ENCODE measurements around the gene KCND2.
"Not testable (repeated sequence)": the region's sequence is repeated elsewhere in the genome, so short reads cannot be mapped to it uniquely, and the experiment has no call there.

KCND2 gene

DNA sequence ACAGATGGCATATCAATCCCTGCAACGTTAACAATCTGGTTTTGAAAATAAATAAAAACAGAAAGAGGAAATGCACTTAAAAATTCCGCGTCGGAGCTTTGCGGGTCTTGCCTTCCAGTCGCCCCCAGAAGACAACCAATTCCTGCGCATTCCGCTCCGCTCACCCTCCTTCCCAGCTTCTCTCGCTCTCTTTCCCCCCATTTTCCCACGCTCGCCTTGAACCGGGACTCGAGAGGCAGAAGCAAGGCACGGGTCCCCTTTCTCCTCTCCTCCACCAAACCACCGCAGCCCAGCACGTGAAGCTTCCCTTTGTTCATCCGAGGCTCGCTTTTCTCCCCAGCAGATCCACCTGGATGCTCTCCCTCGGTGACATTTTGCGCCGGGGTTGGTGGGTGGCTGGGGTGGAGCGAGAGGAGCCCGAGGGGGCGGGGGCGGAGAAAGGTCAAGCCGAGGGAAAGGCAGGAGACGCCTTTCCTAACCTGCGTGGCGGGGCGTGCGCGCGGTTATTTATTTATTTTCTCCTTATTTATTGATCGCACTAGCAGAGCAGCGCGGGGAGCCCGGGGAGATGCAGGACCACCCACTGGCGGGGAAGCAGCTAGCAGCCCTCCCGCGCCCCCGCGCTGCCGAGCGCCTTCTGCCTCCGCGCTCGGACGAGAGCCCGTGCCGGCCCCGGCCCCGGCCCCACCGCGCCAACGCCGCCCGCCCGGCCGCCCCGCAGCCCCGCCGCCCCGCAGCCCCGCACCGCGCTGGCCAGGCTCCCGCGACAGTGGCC is at the start of gene KCND2:
KCND2 (plus strand) TSS at position 475 of the 775 bp plus-strand sequence.
- no peak for DNase-seq

GRCh38 chr7:120226188-120226587 is 46.8 kb upstream of the KCND2 start:
- no peak for DNase-seq

DNA sequence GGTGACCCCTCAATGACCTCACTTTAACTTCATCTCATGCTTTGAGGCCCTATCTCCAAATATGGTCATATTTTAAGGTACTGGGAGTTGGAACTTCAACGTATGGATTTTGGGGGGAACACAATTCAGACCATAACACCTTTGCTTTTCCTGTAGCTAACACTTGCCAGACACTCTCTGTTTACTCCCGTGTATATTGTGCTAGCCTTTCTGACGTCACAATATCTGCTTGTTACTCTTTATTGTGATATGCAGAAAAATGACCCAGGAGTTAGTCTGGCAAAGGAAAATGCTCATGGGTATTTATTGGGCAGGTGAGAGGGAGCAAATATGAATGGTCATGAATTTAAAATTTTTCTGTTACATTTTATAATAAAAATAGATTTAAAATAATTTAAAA is 45.7 kb upstream of the KCND2 start:
- no peak for DNase-seq

- no peak for DNase-seq
Observed at GRCh38 chr7:120229084-120229483, 43.9 kb upstream of the KCND2 start.

GRCh38 chr7:120233338-120233737 is 39.6 kb upstream of the KCND2 start:
- DNase-seq = no peak

DNA sequence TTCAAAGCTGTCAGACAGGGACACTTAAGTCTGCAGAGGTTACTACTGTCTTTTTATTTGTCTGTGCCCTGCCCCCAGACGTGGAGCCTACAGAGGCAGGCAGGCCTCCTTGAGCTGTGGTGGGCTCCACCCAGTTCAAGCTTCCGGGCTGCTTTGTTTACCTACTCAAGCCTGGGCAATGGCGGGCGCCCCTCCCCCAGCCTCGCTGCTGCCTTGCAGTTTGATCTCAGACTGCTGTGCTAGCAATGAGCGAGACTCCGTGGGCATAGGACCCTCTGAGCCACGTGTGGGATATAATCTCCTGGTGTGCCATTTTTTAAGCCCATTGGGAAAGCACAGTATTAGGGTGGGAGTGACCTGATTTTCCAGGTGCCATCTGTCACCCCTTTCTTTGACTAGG is 32.6 kb upstream of the KCND2 start:
- not testable (repeated sequence) for DNase-seq

DNA sequence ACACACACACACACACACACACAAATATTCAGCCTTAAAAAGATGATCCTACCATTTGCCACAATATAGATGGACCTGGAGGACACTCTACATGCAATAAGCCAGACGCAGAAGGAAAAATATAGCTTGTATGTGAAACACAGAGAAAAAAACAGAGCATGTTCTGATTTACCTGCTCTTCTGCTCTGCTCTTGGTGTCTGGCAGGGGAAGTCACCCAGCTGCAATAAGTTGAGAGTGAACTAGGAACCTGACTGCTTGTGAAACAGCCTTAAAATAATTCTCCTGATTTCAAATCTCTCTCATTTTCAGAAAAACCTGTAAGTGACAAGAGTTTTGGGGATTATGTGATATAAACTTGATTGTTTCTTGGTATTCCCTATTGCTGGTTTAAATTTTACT is 31.0 kb upstream of the KCND2 start:
- DNase-seq = no peak

GRCh38 chr7:120254845-120255244 is 18.1 kb upstream of the KCND2 start:
- DNase-seq = no peak

DNA sequence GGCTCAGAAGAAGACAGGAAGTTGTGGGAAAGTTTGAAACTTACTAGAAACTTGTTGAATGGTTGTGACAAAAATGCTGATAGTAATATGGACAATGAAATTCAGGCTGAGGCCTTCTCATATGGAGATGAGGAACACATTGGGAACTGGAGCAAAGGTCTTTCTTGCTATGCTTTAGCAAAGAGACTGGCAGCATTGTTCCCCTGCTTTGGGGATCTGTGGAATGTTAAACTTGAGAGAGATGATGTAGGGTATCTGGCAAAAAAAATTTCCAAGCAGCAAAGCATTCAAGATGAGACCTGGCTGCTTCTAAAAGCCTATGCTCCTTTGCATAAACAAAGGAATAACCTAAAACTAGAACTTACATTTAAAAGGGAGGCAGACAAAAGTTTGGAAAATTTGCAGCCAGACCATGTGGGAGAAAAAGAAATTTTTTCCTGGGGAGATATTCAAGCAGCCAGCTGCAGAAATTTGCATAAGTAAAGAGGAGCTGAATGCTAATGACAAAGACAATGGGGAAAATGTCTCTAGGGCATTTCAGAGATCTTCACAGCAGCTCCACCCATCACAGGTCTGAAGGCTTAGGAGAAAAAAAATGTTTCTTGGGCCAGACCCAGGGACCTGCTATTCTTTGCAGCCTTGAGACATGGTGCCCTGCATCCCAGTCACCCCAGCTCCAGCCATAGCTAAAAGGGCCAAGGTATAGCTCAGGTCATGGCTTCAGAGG is 16.5 kb upstream of the KCND2 start:
- DNase-seq = no peak

DNA sequence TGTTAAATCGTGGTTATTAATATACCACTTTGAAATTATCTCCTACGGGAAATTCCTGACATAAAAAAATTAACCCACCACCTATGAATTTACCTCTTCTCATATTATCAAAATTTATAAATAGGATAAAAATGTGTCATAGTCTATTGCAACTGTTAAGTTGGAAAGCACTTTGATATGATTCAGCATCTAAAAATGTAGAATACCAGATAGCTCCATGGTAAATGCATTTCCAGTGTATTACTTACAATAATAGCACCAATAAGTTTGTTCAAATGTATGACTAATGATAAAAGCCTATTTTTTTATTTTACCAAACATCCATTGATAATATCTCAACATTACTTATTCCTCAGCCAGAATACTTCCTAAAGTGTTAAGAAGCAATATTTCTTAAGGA is 13.6 kb upstream of the KCND2 start:
- DNase-seq = no peak

DNA sequence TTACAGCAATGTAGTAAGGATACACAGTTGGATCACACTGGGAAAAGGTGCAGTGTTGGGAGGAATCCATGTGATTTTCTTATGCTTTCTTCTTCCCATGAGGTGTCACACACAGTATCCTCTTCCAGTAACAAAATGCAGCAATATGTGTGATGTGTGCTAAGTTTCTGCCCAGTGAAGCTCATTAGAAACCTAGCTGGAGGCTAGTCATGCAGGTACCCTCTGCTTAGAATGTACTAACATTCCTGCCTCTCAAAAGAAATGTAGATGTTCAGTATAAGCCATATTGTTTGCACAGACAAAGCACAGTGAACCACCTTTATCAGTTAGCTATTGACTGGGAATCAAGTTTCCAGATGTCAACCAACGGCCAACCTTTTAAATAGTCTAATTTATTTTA is 12.9 kb upstream of the KCND2 start:
- DNase-seq = no peak

DNA sequence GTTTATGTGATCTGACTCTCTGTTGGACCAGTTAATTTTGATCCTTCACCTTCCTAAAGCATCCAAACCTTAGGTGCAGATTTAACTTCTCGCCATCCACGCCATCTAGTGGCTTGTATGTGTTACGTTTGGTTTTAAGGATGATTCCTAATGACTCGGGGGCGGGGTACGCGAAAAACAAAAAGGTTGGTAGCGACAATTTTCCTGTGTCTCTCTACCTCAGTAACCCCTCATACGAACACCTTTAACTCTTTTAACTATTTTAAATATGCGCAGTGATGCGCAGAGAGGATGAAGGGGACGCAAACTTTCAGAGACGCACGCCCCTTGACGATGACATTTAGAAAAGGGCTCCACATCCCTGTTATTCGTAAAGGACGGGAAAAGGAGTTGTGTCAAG is 714 bp upstream of the KCND2 start:
- no peak for DNase-seq

DNA sequence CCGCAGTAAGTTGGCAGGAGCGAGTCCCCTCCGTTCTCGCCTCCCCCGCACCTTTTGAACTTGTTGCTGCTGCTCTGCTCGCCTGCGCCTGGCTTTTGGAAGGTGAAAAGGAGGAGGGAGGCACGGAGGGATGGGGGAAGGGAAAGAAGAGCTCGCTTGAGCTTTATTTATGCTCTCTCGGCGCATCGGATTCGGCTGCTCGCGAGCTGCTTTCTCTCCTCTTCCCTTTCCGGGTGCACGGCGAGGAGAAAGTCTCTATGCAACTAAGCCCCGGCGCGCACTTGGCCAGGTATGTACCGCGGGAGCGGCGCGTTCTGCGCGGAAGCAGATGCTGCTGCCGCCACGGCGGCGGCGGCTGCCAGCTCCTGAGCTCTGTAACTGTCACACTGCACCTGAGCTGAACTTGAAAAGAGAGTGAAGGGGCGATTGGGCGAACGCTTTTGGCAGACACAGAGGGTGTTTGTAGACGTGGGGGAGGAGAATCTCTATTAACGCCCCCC is 551 bp downstream of the KCND2 start:
- DNase-seq = no peak

DNA sequence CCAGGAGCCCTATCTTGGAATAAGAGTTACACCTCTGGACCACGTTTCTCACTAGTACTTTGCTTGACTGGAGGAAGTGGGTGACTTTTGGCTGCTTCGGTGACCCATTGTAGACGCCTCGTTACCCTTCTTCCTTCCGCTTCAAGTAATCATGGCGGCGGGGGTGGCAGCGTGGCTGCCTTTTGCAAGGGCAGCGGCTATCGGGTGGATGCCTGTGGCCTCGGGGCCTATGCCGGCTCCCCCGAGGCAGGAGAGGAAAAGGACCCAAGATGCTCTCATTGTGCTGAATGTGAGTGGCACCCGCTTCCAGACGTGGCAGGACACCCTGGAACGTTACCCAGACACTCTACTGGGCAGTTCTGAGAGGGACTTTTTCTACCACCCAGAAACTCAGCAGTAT is 1.5 kb downstream of the KCND2 start:
- DNase-seq = no peak

DNA sequence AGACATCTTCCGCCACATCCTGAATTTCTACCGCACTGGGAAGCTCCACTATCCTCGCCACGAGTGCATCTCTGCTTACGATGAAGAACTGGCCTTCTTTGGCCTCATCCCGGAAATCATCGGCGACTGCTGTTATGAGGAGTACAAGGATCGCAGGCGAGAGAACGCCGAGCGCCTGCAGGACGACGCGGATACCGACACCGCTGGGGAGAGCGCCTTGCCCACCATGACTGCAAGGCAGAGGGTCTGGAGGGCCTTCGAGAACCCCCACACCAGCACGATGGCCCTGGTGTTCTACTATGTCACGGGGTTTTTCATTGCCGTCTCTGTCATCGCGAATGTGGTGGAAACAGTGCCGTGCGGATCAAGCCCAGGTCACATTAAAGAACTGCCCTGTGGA is 1.9 kb downstream of the KCND2 start:
- DNase-seq = no peak

DNA sequence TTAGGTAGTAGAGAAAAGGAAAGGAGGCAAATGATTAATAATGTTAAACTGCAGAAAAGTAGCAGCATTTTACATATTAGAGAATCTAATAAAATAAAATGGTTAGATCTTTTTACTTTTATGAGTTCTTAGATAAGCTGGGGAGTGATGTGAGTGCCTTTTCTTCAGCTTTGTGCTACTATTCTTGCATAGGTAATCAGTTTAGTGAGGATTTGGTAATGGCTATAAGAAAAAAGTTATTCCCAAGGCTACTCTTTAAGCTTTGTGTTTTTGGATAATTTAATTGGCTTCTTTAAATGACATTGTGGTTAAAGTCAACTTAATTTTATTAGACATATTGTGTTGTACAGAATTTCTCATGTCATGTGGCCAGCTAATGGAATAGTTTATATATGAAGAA is 3.7 kb downstream of the KCND2 start:
- no peak for DNase-seq

DNA sequence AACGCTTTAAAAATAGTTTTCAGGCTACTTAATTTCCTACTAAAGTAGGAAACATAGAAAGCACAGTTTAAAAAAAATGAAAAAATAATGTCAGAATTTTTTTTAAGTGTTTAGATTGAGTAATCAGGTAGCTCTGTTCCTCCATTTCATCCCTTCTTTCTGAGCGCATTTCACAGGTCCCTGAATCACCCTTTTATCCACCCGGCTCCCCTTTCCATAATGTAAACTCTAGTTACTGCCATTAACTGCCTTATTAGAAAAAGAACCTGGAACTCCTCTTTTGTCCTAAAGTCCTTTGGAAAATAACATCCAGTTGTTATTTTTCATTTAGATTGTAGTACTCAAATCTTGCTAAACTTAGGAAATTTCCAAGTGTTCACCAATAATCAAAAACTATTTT is 5.8 kb downstream of the KCND2 start:
- DNase-seq = no peak

DNA sequence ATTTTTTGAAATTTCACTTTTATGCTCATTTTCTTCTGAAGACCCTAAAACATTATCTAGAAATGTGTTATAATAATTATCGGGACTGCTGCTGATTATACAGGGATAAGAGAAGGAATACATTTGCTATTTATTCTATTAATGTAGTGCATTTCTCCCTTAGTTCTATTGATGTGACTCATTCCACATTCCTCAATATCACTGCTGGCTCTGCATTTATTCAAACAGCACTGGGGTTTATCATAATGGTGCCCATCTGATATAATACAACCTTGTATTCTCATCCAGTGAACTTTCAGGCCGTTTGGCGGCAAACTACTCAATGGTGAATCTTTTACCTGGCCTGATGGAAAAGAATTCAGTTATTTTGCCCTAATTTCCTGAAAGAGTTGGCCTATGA is 7.8 kb downstream of the KCND2 start:
- DNase-seq = no peak

DNA sequence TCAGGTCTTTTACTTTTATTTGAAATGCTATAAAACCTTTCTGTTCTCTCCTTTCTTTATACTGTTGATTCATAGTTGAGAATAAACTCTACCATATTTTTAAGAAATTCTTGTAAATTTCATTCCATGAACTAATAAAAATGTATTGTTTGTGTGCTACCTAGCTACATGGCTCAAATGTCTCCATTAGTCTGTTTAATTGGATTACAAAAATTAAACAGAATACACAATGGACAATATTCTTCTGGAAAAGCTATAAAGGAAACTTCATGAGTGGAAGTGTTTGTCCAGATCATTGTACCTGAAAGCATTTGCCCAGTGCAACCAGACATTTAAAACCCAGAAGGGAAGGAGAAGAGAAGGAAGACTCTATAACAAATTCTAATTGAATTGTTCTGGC is 20.1 kb downstream of the KCND2 start:
- no peak for DNase-seq

DNA sequence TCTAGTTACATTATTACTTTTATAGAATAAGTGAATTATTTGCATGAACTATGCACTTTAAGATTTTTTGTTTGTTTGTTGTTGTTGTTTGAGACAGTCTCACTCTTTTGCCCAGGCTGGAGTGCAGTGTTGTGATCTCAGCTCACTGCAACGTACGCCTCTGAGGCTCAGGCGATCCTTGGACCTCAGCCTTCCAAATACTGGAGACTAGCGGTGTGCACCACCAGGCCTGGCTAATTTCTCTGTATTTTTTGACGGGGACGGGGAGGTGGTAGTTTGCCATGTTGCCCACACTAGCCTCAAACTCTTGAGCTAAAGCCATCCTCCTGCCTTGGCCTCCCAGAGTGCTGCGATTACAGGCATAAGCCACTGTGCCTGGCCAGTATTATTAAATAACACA is 29.2 kb downstream of the KCND2 start:
- DNase-seq = no peak

DNA sequence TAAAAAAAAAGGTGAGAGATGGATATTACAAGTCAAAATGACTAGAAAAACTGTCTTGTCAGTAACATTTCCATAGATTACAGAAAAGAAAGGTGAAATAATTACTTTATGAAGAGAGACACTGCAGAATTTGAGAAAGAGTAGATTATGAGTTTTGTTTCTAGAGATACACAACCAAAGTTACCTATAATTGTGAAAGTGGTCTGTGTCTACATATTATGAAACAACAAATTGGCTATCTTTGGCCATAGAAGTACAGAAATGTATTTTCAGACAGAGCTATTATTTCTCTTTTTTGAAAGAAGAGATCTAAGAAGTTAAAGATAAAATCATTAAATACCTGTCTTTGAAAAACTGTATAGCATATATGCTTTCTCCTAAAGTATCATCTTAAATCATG is 30.1 kb downstream of the KCND2 start:
- DNase-seq = no peak

- DNase-seq = no peak
Observed at GRCh38 chr7:120304674-120305073, 31.7 kb downstream of the KCND2 start.

DNA sequence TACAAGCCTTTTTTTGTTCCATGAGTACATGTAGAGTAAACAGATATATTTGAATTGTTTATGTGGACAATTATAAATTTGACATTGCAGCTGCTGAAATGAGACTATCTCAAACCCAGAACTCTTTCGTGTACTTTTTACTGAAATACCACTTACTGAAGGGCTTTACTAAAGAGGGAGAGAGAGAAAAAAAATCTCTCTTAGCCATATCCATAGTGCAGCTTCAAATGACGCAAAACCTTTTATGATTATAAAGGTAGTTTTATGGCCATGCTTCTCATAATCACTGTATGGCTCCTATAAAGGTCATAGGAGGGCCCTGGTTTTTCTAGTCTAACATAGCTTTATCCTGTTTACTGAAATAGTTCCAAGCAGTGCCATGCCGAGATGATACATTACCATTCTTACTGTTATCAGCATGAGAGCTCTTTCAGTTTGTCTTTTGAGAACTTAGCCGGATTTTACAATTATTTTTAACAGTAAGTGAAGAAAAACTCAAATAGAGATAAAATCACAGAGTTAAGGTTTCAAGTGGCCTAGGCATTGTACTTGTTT is 35.1 kb downstream of the KCND2 start:
- no peak for DNase-seq

All from CD4-positive, alpha-beta T cell treated with Interleukin-10 for 1 hour (primary cell).